B cell (primary cell): ENCODE data around the gene USP2. TPM values are rescaled to one million over a fixed set of nuclear protein-coding genes. Genes with fewer than 3 reads are reported as not detected.

Experiments used
- ATAC-seq: fragments of 200-7000 bp; cut with Tn5 transposase; one replicate; pipeline ENCODE4 v1.10.0; 2021; ENCODE audit warnings: low read depth, mild to moderate bottlenecking, moderate number of reproducible peaks, moderate library complexity
- CTCF ChIA-PET: fragments of 350-600 bp; sonication (Branson Sonifier 250); formaldehyde crosslinking; loops from one replicate; lab custom pipeline; 2021; ENCODE audit warnings: antibody characterized with exemption, inconsistent platforms; lab: Charles Lee
- POLR2A ChIA-PET: fragments of 350-600 bp; sonication (Branson Sonifier 250); formaldehyde crosslinking; loops from one replicate; lab custom pipeline; 2021; ENCODE audit warnings: antibody characterized with exemption; lab: Charles Lee
- DNase-seq: peaks from one replicate; pipeline ENCODE4 v3.0.0; 2013
- H2AFZ ChIP-seq: 2 replicates; pipeline ENCODE4 v1.6.1; 2012; ENCODE audit warnings: mild to moderate bottlenecking, low read depth, low read length; ENCODE audit not compliant: insufficient read depth, poor library complexity, severe bottlenecking
- H3K27ac ChIP-seq, 2 donors: 1 replicate in 1 of 2; 2 replicates in 1 of 2; pipeline ENCODE4 v1.5.1; 2012 to 2013; ENCODE audit warnings: low read length in 2 of 2, mild to moderate bottlenecking in 2 of 2, moderate library complexity in 1 of 2
- H3K27me3 ChIP-seq, 4 experiments: fragments of 200-600 bp in 1 of 4; sonication (generic) in 1 of 4; replicated peaks in 1 of 4; 1 replicate in 2 of 4; 2 replicates in 2 of 4; pipeline versions ENCODE4 v1.6.1 to v1.7.0; 2013 to 2016; ENCODE audit warnings: low read length in 3 of 4, mild to moderate bottlenecking in 2 of 4, mixed read lengths in 1 of 4, moderate library complexity in 1 of 4; ENCODE audit not compliant: insufficient read depth in 4 of 4, control insufficient read depth in 3 of 4; ENCODE audit errors: control extremely low read depth in 1 of 4
- H3K36me3 ChIP-seq, 2 experiments: replicated peaks in 1 of 2; 1 replicate in 1 of 2; 2 replicates in 1 of 2; pipeline versions ENCODE4 v1.6.1 to v1.7.1; 2013; ENCODE audit warnings: low read length in 1 of 2; ENCODE audit not compliant: insufficient read depth in 2 of 2, control insufficient read depth in 1 of 2; ENCODE audit errors: control extremely low read depth in 1 of 2, extremely low read depth in 1 of 2
- H3K4me1 ChIP-seq, 2 donors: fragments of 200-600 bp in 1 of 2; sonication (generic) in 1 of 2; 1 replicate in 1 of 2; 2 replicates in 1 of 2; pipeline versions ENCODE4 v1.5.1 to v1.6.1; 2013 to 2017; ENCODE audit warnings: low read length in 2 of 2; ENCODE audit not compliant: control insufficient read depth in 2 of 2, insufficient read depth in 2 of 2
- H3K4me2 ChIP-seq: replicated peaks from 2 replicates; pipeline ENCODE3; 2012; ENCODE audit warnings: mild to moderate bottlenecking, low read depth, low read length; ENCODE audit not compliant: poor library complexity, severe bottlenecking
- H3K4me3 ChIP-seq, 5 experiments: fragments of 200-600 bp in 1 of 5; sonication (generic) in 1 of 5; 1 replicate in 3 of 5; 2 replicates in 2 of 5; pipeline versions ENCODE4 v1.5.1 to v1.7.0; 2011 to 2016; ENCODE audit warnings: low read length in 4 of 5, mild to moderate bottlenecking in 4 of 5, low read depth in 2 of 5, control low read depth in 1 of 5, moderate library complexity in 1 of 5; ENCODE audit not compliant: insufficient read depth in 1 of 5; ENCODE audit errors: control extremely low read depth in 1 of 5, extremely low read depth in 1 of 5
- H3K79me2 ChIP-seq: fragments of 200-600 bp; sonication (generic); one replicate; pipeline ENCODE4 v1.6.0; 2016; ENCODE audit warnings: low read length; ENCODE audit not compliant: control insufficient read depth, insufficient read depth
- H3K9ac ChIP-seq: fragments of 200-600 bp; sonication (generic); 2 replicates; pipeline ENCODE4 v1.6.1; 2017; ENCODE audit warnings: mild to moderate bottlenecking, low read length, moderate library complexity
- H3K9me3 ChIP-seq, 3 donors: one replicate each; pipeline versions ENCODE4 v1.6.1 to v1.7.1; 2013; ENCODE audit warnings: low read length in 2 of 3; ENCODE audit not compliant: control insufficient read depth in 2 of 3, insufficient read depth in 1 of 3; ENCODE audit errors: control extremely low read depth in 1 of 3
- H4K20me1 ChIP-seq: 2 replicates; pipeline ENCODE4 v1.6.0; 2012; ENCODE audit warnings: mild to moderate bottlenecking, low read length; ENCODE audit not compliant: insufficient read depth, control insufficient read depth, poor library complexity, severe bottlenecking
- H3K27ac Mint-ChIP-seq: one replicate; pipeline ENCODE4 v1.8.0; 2021; ENCODE audit warnings: mixed read lengths
- H3K27me3 Mint-ChIP-seq: one replicate; pipeline ENCODE4 v1.8.0; 2021; ENCODE audit warnings: mixed read lengths
- H3K4me1 Mint-ChIP-seq: one replicate; pipeline ENCODE4 v1.8.0; 2021; ENCODE audit warnings: mixed read lengths
- H3K4me3 Mint-ChIP-seq: one replicate; pipeline ENCODE4 v1.8.0; 2021; ENCODE audit warnings: mixed read lengths
- H3K9me3 Mint-ChIP-seq: one replicate; pipeline ENCODE4 v1.8.0; 2022; ENCODE audit warnings: mixed read lengths; ENCODE audit not compliant: insufficient read depth
- CTCF ChIP-seq: fragments of 200-600 bp; IDR thresholded peaks from one replicate; pipeline ENCODE4 v1.8.0; 2022; ENCODE audit warnings: antibody characterized with exemption, mild to moderate bottlenecking
- EZH2 ChIP-seq: IDR thresholded peaks from 2 replicates; pipeline ENCODE4 v1.6.1; 2012; ENCODE audit warnings: borderline replicate concordance, low read depth, mild to moderate bottlenecking, moderate library complexity, low read length; ENCODE audit not compliant: insufficient read depth, poor library complexity, severe bottlenecking
- WGBS: methylation state at CpG from one replicate; pipeline ENCODE4 v1.1.5; 2013; ENCODE audit warnings: missing lambda C conversion rate; ENCODE audit not compliant: insufficient coverage; 5-methylcytosine and 5-hydroxymethylcytosine counted together
- intact Hi-C: fragments of 100-400 bp; cut with micrococcal nuclease; formaldehyde crosslinking; loops from one replicate; pipeline ENCODE4 v1.10.0; 2022
- polyA plus RNA-seq: library from polyadenylated mRNA; depleted of rRNA; stranded (reverse); fragments of >200 nt; gene quantifications from 2 replicates; pipeline ENCODE4 v1.2.3, GENCODE V29; 2012
- total RNA-seq, 2 donors: library from RNA; stranded (reverse); fragments of 120-200 nt in 1 of 2; gene quantifications; 1 replicate in 1 of 2; 2 replicates in 1 of 2; pipeline versions ENCODE4 v1.2.3 to v1.2.4, GENCODE V29; 2013 to 2022

Gene USP2
- total and polyA plus RNA-seq, 2 donors (not counting 1 experiment from before 2014, with no cell fraction given) = 0.09 TPM; not detected in 1

DNA sequence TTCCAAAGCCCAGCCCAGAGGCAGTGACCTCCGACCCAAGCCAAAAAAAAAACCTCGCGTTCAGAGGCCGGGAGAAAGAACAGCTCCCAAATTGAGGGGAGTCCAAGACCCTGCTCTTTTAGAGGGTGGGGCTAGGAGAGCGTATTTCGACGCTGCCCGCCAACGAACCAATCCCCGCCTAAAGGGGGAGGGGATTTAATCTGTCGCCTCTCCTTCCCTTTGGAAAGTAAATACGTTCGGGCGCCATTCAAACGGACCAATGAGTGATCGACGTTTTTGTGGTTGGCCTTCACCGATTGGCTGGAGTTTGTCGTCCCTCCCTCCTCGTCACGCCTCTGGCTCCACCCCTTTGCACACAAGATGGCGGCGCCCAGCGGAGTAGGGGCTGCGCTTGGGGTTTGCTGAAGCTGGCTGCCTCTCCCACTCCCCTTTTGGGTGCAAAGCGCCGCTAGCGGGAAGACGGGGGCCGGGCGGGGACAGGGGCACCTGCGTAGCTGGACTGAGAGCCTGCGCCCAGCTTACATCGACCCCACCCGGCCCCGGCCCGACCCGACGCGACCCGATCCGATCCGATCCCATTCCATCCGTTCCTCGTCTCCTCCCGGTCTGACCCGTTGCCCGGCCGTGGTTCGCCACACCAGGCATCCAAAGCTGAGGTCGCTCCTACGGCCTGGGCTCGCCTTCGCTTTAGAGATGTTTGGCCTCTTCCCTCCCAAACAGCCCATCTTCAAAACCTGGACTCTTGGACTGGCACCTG, 47.1 kb downstream of the USP2 start, which contains the start of gene RNF26:
Gene RNF26, plus strand, starts transcription at position 354 of the 757 bp plus-strand sequence. CDS start 596 bp downstream, outside the sequence.
- WGBS = under 1% methylated on average over 48 of the region's 54 CpGs

More for the DNA sequence above, 47.1 kb downstream of the USP2 start, which contains the start of gene RNF26:
- H4K20me1 ChIP-seq = peaks cover 7% of the 10 kb centered on the region
- peaks cover 0 to 11% (median 7%) of the 10 kb centered on the region in 4 experiments for H3K27me3 ChIP-seq
- peak within 1 kb of the TSS; percentile 74 to 94 (median 88) for H3K4me3 ChIP-seq
- H3K27ac ChIP-seq = peak within 1 kb of the TSS; percentile 59 to 83
- Mint-ChIP-seq H3K9me3 (no peaks in the 10 kb centered on the region), H3K4me3 (peak within 1 kb of the TSS; percentile 99), H3K27ac (peak within 1 kb of the TSS; percentile 95), H3K27me3 (peaks cover 16% of the 10 kb centered on the region), H3K4me1 (peaks cover 27% of the 10 kb centered on the region)
- no peaks in the 10 kb centered on the region for H3K9me3 ChIP-seq
- H3K79me2 ChIP-seq = peaks cover 14% of the 10 kb centered on the region
- H3K4me1 ChIP-seq = peaks cover 10 to 19% of the 10 kb centered on the region in 2 donors
- peak; percentile 98 for ATAC-seq
- peaks cover 0 to 2% of the 10 kb centered on the region in 2 experiments for H3K36me3 ChIP-seq
- TF ChIP-seq CTCF (no peak), EZH2 (no peak)
- peak; percentile 96 for DNase-seq
- H3K9ac ChIP-seq = peak within 1 kb of the TSS; percentile 88
- H2AFZ ChIP-seq = peak within 1 kb of the TSS; percentile 90
- intact Hi-C loops = loop anchor here (1.0 to 2.0 kb wide), 3 partner anchors 13 to 47 kb away; partner anchors contain the start of gene USP2
- CTCF ChIA-PET = interaction anchor here (1.5 to 2.3 kb wide), 3 partner anchors 10 to 47 kb away, joined by 6 to 12 read pairs (median 7); partner anchors contain the start of gene USP2
- H3K4me2 ChIP-seq = peak within 1 kb of the TSS; percentile 87
- POLR2A ChIA-PET = interaction anchor here (0.9 to 1.1 kb wide), 2 partner anchors 12 to 267 kb away, joined by 3 read pairs; partner anchors contain the start of gene VPS11
